ENCODE results near the gene ZNF354C.

The ZNF354C gene

GRCh38 chr5:179128041-179128365, 67.8 kb downstream of the ZNF354C start:
- no peak for DNase-seq

DNA sequence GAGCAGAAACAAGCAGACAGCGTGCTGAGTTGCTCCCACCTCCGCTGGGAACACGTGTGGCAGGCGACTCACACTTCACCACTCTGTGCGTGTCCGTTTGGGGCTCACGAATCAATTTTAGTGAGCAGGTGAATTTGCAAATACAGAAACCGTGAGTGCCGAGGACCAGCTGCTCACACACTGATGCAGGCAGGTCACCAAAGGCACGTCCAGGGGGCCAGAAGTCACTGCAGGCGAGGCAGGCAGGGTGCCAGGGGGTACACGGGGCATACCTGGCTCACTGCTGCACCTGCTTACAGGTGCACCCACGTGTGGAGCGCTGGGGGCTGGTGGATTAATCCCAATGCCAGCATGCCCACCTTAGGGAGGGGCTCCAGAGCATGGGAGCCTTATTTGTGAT, 68.8 kb downstream of the ZNF354C start:
- no peak for DNase-seq

GRCh38 chr5:179129607-179130071, 69.5 kb downstream of the ZNF354C start:
- DNase-seq: no peak

DNA sequence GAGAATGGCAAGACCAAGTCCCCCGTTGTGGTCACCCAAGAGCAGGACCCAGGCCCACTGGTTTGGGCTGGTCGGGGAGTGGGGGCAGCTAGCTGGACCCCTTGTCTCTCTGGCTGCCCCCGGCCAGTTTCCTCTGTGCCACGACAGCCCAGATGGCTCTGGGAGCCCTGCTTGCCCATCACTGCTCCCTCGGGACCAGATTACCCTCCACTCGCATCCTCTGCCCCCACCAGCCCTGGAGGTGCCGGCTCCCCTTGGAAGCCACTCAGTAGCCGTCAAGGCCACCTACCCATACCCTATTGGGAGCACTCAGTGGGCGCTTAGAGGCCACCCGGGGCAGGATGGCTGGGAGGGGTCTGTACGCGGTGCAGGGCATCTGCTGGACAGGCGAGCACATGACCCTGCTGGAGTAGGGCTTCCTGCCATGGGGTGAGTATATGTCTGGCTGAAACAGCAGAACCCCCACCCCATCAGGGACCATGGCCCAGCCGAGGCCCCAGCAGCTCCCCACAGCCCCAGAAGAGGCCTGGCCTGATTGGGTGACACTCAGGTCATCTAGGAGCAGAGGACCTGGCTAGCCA, 70.0 kb downstream of the ZNF354C start:
- no peak for DNase-seq

- DNase-seq: no peak
Measured at GRCh38 chr5:179131321-179131835, 71.2 kb downstream of the ZNF354C start.

- no peak for DNase-seq
Measured at GRCh38 chr5:179131886-179132585, 71.9 kb downstream of the ZNF354C start.

GRCh38 chr5:179132586-179133355, 72.6 kb downstream of the ZNF354C start:
- no peak for DNase-seq

Measured in fibroblast of skin of abdomen (primary cell).